22Rv1 (cell line): Measurements from ENCODE around the gene PITPNB.

Source experiments
- ZFX ChIP-seq: fragments of 450-650 bp; IDR thresholded peaks from 2 replicates; pipeline ENCODE4 v1.6.1; 2017; ENCODE audit warnings: antibody characterized with exemption, borderline replicate concordance
- TF ChIP-seq, protein P1 (sequence below): fragments of 450-650 bp; IDR thresholded peaks from 2 replicates; pipeline ENCODE4 v1.5.1; 2017; ENCODE audit warnings: mild to moderate bottlenecking

DNA sequence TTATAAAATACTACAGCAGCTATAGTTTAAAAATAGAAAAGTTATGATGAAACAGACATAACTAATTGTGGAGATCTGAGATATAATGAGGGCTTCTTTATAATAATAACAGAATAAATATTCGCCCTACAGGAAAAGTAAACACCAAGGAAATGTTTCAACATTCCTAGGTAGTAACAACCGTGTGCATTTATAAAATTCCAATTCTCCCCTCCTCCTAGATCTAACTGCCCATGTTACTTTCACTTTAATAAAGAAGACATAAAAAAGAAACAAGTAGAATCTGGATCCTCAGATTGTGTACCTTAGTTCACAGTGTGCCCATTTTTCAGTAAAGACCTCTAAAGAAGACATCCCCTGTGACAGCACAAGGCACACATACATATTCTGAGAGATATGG, 59.7 kb downstream of the PITPNB start:
- no peak for TF ChIP-seq ZFX
- TF ChIP-seq, protein P1, sequence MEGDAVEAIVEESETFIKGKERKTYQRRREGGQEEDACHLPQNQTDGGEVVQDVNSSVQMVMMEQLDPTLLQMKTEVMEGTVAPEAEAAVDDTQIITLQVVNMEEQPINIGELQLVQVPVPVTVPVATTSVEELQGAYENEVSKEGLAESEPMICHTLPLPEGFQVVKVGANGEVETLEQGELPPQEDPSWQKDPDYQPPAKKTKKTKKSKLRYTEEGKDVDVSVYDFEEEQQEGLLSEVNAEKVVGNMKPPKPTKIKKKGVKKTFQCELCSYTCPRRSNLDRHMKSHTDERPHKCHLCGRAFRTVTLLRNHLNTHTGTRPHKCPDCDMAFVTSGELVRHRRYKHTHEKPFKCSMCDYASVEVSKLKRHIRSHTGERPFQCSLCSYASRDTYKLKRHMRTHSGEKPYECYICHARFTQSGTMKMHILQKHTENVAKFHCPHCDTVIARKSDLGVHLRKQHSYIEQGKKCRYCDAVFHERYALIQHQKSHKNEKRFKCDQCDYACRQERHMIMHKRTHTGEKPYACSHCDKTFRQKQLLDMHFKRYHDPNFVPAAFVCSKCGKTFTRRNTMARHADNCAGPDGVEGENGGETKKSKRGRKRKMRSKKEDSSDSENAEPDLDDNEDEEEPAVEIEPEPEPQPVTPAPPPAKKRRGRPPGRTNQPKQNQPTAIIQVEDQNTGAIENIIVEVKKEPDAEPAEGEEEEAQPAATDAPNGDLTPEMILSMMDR = no peak
